ENCODE results near the gene CYP26A1.

Gene CYP26A1, protein sequence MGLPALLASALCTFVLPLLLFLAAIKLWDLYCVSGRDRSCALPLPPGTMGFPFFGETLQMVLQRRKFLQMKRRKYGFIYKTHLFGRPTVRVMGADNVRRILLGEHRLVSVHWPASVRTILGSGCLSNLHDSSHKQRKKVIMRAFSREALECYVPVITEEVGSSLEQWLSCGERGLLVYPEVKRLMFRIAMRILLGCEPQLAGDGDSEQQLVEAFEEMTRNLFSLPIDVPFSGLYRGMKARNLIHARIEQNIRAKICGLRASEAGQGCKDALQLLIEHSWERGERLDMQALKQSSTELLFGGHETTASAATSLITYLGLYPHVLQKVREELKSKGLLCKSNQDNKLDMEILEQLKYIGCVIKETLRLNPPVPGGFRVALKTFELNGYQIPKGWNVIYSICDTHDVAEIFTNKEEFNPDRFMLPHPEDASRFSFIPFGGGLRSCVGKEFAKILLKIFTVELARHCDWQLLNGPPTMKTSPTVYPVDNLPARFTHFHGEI
- total RNA-seq: 0 to 0.04 reads per million in 2 donors

DNA sequence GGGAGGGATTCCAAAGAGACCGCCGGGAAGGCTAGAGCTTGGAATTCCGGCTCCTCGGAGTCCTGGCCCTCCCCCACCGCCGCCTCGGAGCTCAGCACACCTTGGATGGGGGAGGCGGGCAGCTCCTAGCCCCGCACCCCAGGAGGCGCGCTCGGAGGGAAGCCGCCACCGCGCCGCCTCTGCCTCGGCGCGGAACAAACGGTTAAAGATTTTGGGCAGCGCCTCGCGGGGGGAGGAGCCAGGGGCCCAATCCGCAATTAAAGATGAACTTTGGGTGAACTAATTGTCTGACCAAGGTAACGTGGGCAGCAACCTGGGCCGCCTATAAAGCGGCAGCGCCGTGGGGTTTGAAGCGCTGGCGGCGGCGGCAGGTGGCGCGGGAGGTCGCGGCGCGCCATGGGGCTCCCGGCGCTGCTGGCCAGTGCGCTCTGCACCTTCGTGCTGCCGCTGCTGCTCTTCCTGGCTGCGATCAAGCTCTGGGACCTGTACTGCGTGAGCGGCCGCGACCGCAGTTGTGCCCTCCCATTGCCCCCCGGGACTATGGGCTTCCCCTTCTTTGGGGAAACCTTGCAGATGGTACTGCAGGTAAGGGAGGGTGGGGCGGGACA lies at the start of gene CYP26A1:
TSS of gene CYP26A1 (plus strand) at position 355 of the 608 bp plus-strand sequence. CDS start at position 397, 42 bp downstream.
- no peak for DNase-seq

DNA sequence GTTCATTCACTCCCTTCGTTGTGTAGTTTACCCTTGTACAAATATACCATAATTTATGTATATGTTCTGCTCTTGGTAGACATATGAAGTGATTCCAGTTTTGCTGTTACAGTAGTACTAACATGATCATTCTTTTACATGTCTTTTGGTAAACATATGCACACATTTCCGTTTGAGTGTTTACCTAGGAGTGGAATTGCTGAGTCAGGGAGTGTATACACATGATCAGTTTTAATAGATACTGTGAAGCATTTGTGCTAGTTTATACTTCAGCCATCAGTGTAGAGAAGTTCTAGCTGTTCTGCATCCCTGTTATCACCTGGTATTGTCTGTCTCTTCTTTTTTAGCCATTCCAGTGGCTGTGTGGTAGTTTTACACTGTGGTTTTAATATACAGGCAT lies 47.6 kb upstream of the CYP26A1 start:
- DNase-seq: no peak

DNA sequence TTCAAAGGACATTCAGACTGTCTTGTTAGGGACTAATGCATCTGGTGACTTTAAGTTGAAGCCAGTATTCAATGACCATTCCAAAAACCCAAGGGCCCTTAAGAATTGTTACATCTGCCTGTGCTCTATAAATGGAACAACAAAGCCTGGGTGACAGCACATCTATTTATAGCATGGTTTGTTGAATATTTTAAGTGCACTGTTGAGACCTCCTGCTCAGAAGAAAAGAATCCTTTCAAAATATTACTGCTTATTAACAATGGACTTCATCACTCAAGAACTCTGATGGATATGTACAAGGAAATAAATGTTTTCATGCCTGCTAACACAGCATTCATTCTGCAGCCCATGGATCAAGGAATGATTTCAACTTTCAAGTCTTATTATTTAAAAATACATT lies 46.2 kb upstream of the CYP26A1 start:
- no peak for DNase-seq

DNA sequence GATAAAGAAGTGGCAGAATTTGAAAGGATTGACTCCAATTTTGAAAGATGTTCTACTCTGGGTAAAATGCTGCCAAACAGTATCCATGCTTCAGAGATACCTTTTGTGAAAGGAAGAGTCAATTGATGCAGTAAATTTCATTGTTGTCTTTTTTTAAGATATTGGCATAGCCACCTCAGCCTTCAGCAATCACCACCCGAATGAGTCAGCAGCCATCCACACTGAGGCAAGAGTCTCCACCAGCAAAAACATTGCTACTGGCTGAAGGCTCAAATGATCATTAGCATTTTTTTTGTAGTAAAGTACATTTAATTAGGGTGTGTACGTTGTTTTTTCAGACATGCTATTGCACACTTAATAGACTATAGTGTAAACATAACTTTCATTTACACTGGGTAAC lies 44.8 kb upstream of the CYP26A1 start:
- no peak for DNase-seq

DNA sequence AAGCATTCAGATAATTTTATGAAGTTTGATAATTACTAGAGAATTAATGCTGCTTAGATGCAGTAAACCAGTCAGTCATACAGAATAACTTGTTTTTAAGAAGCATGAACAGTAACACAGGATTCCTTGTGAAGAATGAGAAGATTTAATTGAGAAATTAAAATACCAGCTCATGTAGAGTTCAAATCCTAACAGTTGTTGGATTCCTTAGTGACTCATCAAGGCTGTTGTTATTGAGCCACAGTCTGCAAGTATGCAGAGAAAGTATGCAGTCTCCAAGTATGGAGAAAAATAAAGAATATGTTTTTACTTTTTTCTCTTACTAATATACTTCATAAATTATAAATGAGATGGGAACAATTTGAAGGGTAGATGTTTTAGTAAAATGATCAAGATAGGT lies 43.3 kb upstream of the CYP26A1 start:
- DNase-seq: no peak

DNA sequence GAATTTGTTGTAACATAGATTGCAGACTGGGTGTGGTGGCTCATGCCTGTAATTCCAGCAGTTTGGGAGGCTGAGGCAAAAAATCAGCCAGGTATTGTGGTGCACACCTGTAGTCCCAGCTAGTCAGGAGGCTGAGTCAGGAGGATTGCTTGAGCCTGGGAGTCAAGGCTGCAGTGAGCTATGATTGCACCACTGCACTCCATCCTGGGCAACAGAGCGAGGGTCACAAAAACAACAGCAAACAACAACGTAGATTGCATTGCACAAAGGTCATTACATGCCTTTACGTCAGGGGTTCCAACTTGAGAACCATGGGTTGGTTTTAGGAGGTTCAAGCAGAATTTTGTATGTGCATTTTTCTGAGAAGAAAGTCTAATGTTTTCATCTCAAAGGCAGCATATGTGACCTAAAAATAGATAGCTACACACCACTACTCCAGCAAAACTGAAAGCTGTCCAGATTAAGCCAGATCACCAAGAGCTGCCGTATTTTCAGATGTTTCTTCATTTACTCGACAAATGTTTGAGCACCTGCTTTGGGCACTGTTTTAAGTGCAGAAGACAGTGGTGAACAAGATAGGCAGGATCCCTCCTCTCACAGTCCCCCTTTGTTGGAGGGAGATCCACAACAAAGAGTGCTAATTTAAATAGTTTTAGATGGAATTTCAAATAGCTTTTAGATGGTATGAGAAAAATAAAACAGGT lies 41.4 kb upstream of the CYP26A1 start:
- DNase-seq: no peak

DNA sequence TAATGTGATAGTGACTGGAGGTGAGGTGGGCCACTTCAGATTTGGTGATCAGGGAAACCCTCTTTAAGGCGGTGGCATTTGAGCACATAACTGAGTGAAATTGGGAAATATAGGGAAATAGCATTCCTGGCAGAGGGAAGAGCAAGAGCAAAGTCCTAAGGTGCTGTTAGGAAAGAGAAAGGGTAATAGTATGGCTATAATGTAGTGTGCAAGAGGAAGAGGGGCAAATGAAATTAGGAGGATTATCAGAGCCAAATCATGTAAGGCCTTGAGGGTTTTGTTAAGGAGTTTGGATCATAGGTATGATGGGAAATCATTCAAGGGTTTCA lies 40.9 kb upstream of the CYP26A1 start:
- no peak for DNase-seq

DNA sequence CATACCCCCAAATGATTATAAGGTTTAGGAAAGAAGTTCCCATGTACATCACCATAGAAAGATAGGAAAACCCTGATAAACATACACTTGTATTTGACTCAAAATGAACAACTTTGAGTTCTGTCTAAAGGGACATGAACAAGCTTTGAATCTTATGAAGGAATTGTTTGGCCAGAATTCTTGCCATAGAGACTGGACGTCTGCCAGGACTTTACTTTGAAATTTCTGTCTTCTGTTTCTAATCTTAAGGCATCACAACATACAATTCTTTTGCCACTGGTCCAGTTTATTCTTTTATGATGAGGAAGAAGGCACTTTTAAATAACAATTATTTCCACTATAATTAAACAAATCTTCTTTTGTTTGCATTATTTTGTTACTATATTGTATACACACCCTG lies 39.3 kb upstream of the CYP26A1 start:
- DNase-seq: no peak

DNA sequence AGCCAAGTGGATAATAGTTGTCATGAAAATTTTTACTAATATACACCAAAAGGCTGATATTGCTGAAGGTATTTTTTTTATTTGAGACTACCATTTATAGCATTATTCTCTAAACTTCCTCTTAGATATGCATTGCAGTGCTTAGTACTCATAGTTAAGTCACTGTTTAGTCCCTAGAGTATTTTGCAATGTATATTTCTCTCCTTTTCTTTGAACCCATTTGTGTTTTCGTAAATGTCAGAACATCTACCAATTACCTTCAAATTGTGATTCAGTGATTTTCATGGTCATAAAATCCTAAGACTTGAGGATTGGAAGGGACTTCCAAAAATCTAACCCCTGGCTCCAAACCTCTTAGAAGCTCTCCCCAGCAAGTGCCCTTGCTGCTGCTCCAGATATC lies 34.6 kb upstream of the CYP26A1 start:
- DNase-seq: no peak

DNA sequence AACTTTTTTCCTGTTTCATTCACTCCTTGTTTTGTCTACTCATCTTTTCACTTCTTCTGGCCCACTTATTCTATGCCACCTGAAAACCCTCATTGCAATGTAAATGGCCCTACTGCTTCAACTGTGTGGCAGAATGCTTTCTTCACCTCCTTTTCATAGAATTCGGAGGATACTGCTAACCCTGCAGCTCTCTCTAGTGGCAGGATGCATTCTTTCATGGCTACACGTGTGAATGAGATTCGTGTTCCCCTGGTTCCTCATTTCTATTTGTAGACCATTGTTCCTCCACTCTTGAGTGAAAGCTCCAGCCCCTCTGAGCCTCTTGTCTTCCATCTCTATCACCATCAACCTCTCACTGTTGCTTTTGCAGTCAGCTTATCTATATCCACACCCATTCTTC lies 34.0 kb upstream of the CYP26A1 start:
- no peak for DNase-seq

DNA sequence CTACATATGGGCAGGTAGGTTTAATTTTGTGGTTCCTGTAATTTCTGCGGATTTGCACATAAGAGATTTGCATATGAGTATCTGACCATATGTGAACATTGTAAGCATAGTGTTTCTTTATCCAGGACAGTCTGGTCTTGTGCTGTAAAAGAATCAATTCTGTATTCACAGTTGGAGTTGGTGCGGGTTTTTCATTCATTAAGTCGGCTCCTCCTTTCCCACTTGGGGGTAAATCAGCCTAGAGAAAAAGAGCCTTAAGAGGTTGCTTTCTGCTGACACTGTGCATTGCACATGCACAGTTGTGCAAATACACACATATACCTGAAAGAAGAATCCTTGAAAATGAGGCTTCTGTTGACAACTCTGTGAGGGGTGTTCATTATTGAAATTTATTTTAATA lies 19.2 kb upstream of the CYP26A1 start:
- DNase-seq: no peak

DNA sequence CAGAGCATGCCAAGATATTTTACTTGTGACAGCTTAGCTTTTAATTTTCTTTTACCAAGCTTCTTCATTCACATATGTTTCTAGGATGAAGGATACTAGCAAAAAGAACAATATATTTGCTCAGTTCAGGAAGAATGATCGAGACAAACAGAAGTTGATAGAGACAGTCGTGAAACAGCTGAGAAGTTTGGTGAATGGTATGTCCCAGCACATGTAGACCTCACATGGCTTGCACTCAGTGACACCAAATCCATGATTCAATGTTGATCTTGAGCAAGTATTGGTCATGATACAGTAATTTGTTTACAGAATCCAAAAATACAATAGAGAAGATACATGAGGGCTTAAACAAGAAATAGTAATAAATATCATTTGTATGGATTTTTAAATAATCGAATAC lies 15.6 kb upstream of the CYP26A1 start:
- no peak for DNase-seq

DNA sequence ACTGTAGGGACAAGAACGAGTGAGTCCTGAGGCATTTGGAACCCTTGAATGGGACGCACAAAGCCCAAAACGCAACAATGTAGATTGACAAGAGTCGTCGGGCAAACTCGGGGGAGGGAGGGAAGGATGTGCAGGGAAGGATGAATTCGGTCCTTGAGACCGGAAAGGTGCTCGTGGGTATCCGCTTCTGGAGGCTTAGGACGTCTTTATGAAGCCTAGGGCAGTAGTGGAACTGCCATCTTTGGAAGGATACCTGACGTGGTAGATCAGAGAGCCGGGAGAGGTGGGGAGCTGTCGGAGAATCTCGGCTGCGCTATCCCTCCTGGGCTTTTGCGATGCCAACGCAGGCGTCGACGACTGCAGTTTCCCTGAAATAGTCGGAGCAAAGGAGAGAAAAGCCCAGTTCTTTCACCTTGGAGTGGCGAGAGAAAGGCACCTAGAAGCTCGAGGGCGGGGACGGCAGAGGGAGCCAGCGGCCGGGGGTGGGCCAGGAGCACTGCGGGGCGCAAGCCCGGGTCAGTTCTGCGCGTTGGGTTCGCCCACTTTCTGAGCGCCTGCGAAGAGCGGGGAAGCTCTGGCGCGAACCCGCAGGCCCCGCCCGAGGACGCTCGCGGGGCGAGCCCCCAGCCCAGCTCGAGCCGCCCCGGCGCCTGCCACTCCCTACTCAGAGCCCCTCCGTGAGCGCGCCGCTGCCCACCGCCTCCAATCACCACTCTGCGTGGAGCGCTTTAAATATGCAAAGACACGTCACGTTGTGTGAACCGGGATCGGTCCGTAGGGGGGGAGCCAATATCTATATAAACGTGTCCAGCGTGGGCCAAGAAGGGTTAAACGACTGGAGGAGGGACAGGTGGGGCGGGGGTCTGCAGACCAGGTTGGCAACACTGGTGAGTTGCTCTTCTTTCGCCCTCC lies 13.5 kb upstream of the CYP26A1 start, which contains the start of gene CYP26C1:
TSS of gene CYP26C1 (plus strand) at position 824 of the 912 bp plus-strand sequence. CDS start 466 bp downstream, outside the sequence.
- no peak for DNase-seq

DNA sequence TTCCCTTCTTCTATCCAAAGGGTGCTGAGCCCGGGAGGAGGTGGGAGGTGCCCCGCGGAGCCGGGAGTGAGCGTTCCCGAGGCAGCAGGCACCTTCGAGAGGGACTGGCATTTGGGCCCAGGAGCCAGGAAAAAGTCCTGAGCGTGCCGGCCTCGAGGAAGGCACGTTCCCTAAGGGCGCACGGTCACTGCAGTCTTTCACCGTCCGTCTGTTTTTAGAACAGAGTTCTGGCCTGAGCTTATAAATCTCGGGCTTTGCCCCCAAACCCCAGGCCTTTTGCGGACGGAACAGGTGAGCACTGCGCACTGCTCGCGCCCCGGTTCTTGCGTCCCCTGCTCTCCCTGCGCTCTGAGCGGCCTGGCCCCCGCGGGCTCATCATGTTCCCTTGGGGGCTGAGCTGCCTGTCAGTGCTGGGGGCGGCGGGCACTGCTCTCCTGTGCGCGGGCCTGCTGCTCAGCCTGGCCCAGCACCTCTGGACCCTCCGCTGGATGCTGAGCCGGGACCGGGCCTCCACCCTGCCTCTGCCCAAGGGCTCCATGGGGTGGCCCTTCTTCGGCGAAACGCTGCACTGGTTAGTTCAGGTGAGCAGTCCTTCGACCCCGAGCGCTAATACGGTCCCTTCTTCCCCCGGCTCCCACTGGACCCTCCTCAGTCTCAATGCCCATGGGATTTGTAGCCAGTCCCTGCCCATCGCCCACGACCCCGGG lies 12.7 kb upstream of the CYP26A1 start:
- DNase-seq: no peak

DNA sequence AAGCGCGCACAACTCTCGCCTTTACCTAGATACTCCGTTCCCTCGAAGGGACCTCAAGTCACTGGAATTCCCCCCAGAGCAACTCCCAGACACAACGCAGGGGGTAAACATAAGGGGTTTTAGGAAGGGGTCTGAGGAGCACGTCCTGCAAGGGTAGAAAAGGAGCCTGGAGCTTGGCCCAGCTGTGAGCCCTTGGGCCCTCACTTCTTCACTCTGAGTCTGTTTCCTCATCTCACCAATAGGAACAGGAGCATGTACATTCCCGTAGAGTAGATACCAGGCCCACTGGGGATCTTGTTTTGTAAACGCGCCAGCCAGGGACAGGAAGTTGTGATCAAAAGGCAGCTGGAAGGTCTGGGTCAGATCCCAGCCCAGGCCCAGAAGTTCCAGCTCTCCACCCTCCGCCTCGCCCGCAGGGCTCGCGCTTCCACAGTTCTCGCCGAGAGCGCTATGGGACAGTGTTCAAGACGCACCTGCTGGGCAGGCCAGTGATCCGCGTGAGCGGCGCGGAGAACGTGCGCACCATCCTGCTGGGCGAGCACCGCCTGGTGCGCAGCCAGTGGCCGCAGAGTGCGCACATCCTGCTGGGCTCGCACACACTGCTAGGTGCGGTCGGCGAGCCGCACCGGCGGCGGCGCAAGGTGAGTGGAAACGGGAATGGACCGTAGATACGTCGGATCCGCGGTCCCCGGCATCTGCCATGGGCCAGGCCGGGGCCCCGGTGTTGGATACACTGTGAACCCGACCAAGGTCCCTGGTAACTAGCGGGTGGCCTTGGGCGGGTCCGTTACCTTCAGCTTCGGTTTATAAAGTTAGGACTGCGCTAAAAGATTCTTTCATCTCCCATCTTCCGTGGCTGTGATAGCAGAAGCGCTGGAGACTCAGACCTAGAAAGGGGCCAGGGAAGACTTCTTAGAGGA lies 11.8 kb upstream of the CYP26A1 start:
- DNase-seq: no peak

DNA sequence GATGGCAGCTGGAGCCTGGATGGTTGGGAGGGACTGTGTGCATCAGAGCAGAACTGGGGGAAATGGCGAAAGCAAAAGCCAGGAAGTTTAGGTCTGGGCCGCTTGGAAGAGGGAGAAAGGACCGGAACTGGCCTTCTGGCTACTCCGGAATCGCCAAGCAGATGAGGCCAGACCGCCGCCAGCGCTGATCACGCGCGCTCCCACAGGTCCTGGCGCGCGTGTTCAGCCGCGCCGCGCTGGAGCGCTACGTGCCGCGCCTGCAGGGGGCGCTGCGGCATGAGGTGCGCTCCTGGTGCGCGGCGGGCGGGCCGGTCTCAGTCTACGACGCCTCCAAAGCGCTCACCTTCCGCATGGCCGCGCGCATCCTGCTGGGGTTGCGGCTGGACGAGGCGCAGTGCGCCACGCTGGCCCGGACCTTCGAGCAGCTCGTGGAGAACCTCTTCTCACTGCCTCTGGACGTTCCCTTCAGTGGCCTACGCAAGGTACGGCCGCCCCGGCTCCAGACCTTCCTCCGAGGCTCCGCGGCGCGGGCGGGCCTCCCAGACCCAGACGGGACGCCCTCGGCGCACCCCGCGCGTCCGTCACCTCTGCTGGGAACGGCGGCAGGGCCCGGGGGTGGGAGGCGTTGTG lies 11.1 kb upstream of the CYP26A1 start:
- DNase-seq: no peak

DNA sequence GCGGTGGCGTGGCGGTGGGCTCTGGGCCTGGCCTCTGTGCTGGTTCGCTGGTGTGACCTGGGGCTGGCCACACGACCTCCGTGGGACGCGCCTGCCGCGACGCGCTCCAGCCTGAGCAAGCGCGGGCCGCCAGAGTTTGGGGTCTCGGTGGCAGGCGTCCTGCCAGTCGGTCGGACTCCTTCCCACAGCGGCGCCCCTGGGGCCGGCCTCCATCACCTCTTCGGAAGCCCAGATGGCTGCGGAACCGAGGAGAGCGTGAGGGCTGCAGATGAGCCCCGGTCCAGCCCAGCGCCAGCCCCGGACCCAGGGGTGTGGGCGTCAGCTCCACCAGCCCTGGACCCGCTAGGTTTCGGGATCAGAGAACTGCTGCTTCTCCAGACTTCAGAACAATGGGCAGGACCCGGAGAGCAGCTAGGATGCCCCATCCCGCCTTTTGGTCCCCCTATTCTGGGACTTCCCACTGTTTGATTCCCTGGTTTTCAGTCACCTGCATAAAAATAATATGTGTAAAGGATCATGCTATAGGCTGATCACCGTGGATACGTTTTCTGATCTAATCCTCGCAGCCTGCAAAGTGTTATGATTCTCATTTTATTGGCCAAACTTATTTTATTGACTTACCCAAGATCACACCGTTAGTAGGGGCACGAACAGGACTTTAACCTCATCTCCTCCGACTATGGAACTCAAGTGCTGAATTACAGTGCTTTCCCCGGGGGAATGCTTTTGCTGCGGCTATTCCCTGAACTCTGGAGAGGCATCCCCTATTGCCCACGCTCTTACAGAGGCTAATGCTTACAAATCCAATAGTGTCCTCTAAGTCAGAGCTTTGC lies 10.3 kb upstream of the CYP26A1 start:
- DNase-seq: no peak

DNA sequence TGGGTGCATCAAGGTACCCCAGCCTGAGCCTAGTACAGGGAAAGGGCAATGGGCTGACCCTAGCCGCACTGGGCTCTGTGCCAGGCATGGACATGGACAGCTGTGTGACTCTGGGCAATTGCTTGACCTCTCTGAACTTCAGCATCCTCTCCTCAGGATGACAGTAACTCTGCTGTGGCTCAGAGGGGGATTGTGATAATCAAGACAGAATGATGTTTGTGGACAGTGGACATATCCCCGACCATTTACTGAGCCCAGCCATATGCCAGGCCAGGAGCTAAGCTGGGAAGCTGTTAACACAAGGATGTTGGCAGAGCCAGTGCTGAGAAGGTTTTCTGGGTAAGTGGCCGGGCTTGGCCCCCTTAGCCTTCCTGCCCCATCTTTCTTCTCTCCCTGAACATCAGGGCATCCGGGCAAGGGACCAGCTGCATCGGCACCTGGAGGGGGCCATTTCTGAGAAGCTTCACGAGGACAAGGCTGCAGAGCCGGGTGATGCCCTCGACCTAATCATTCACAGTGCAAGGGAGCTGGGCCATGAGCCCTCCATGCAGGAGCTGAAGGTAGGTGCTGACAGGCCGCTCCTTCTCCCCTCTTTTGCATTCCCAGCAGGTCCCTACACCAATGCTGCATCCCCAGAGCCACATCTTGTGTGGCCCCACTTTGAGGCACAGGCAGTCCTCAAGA lies 9.6 kb upstream of the CYP26A1 start:
- DNase-seq: no peak
